Muscle layer of duodenum (tissue), 2 donors: ENCODE results near the gene STK31.
"Not testable (repeated sequence)": the region's sequence is repeated elsewhere in the genome, so short reads cannot be mapped to it uniquely, and the experiment has no call there.

Source experiments
- H3K27ac ChIP-seq: one replicate; pipeline ENCODE4 v1.7.0; 2013; ENCODE audit warnings: mild to moderate bottlenecking, low read length
- H3K27me3 ChIP-seq: one replicate; pipeline ENCODE4 v1.7.0; 2013; ENCODE audit warnings: low read depth, mild to moderate bottlenecking, control low read depth, low read length
- H3K36me3 ChIP-seq, 2 donors: one replicate each; pipeline ENCODE4 v1.7.0; 2013; ENCODE audit warnings: low read length in 2 of 2, control low read depth in 1 of 2, mild to moderate bottlenecking in 1 of 2; ENCODE audit not compliant: insufficient read depth in 2 of 2, control insufficient read depth in 1 of 2
- H3K4me1 ChIP-seq, 2 donors: one replicate each; pipeline ENCODE4 v1.7.0; 2013; ENCODE audit warnings: low read length in 2 of 2, mild to moderate bottlenecking in 2 of 2, control low read depth in 1 of 2, moderate library complexity in 1 of 2; ENCODE audit not compliant: insufficient read depth in 2 of 2, control insufficient read depth in 1 of 2
- H3K4me3 ChIP-seq, 2 donors: one replicate each; pipeline ENCODE4 v1.7.0; 2013; ENCODE audit warnings: low read length in 2 of 2, low read depth in 1 of 2, mild to moderate bottlenecking in 1 of 2
- H3K9me3 ChIP-seq, 2 donors: one replicate each; pipeline ENCODE4 v1.7.0; 2013; ENCODE audit warnings: low read length in 2 of 2, control low read depth in 1 of 2, mild to moderate bottlenecking in 1 of 2; ENCODE audit not compliant: control insufficient read depth in 1 of 2
- donor health status: healthy.

STK31 gene

DNA sequence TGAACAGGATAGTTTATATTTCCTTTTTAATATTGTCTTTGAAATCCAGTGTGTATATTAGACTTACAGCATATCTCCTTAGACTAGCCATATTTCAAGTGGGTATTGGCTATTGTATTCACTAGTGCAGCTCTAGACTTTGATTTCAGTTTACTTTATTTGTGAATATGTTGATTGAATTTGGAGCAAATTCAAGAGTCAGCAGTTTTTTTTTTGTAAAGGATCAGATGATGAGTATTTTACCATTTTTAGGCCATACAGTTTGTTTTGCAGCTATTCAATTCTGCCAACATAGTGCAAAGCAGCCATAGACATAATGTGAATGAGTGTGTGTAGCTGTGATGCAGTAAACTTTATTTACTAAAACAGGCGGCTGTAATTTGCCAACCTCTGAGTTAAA lies 4.6 kb downstream of the STK31 start:
- Histone ChIP-seq H3K4me1 (no peaks in the 10 kb centered on the region), H3K4me3 (no peak overlapping the region), H3K36me3 (no peaks in the 10 kb centered on the region), H3K27ac (no peak overlapping the region), H3K27me3 (no peaks in the 10 kb centered on the region), H3K9me3 (no peaks in the 10 kb centered on the region)

DNA sequence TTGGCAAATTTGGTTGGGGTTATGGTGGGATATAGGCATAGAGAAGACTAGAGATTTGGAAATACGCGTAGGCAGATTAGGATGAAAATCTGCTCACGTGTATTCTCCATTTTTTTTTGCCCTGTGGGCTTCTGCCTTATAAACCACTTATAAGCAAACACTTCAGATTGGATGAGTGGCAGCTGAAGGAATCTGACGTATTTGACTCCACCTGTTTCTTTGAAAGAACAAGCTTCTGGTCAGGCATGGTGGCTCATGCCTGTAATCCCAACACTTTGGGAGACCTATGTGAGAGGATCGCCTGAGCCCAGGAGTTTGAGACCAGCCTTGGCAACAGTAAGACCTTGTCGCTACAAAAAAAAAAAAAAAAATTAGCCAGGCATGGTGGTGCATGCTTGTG lies 5.1 kb downstream of the STK31 start:
- Histone ChIP-seq H3K27ac (no peak overlapping the region), H3K36me3 (no peaks in the 10 kb centered on the region), H3K9me3 (no peaks in the 10 kb centered on the region), H3K4me1 (no peaks in the 10 kb centered on the region), H3K4me3 (no peak overlapping the region), H3K27me3 (no peaks in the 10 kb centered on the region)

DNA sequence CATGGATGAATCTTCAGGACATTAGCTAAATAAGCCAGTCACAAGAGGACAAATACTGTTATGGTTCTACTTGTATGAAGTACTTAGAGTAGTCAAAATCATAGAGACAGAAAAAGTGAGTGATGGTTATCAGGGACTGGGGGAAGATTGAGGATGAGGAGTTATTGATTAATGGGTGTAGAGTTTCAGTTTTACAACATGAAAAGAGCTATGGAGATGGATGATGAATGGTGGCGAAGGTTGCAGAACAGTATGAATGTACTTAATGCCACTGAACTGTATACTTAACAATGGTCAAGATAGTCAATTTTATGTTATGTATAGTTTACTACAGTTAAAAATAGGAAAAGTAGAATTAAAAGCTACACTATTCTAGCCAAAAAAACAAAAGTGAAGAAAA lies 7.8 kb downstream of the STK31 start:
- no peaks in the 10 kb centered on the region for H3K27me3 ChIP-seq
- H3K9me3 ChIP-seq = no peaks in the 10 kb centered on the region
- H3K4me1 ChIP-seq = no peaks in the 10 kb centered on the region
- no peak overlapping the region for H3K27ac ChIP-seq
- H3K4me3 ChIP-seq = no peak overlapping the region
- H3K36me3 ChIP-seq = no peaks in the 10 kb centered on the region

DNA sequence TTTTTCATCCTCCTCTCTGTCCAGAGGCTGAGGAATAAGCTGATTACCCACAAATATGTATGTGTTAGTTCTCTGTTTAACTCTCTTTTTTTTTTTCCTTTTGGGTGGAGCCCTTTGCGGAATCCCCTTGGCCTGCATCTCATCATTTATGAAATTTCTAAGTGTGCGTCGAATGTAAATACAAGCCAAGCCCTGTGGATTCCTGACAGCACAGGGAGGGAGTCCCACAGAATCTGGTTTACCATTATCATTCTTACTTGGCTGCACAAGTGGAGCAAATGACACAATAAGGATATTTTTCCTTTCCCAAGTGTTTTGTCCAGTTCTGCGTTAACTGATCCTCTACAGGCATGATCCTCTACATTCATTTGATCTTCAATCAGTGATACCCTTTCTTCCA lies 11.4 kb downstream of the STK31 start:
- H3K27me3 ChIP-seq = no peaks in the 10 kb centered on the region
- H3K9me3 ChIP-seq = no peaks in the 10 kb centered on the region
- H3K4me3 ChIP-seq = no peak overlapping the region
- H3K27ac ChIP-seq = no peak overlapping the region
- H3K36me3 ChIP-seq = no peaks in the 10 kb centered on the region
- no peaks in the 10 kb centered on the region for H3K4me1 ChIP-seq

DNA sequence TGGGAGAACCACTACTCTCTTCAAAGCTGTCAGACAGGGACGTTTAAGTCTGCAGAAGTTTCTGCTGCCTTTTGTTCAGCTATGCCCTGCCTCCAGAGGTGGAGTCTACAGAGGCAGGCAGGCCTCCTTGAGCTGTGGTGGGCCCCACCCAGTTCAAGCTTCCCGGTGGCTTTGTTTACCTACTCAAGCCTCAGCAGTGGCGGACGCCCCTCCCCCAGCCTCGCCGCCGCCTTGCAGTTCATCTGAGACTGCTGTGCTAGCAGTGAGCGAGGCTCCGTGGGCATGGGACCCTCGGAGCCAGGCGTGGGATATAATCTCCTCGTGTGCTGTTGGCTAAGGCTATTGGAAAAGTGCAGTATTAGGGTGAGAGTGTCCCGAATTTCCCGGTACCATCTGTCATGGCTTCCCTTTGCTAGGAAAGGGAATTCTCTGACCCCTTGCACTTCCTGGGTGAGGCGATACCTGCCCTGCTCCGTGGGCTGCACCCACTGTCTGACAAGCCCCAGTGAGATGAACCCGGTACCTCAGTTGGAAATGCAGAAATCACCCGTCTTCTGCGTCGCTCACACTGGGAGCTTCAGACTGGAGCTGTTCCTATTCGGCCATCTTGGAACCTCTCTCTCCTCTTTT lies 12.7 kb downstream of the STK31 start:
- H3K4me3 ChIP-seq, H3K27me3 ChIP-seq, H3K36me3 ChIP-seq, H3K4me1 ChIP-seq, H3K27ac ChIP-seq, H3K9me3 ChIP-seq: not testable (repeated sequence)

DNA sequence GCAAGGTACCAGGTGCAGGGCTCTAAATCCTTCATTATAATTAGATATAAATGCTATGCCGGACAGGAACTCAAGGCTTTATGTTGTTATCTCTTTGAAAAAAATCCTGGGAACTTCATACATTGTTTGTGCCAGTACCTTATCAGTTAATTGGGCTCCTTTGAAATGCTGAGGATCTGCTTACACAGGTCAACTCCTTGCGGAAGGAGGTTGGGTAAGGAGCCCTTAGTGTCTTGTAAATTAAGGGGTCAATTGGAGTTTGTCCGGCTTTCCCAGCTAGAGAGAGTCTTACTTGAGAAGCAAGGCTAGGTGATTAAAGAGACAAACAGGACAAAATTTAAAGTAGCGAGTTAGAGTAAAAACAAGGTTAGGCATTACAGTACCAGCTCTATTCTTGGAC lies 14.1 kb downstream of the STK31 start:
- H3K27ac ChIP-seq, H3K36me3 ChIP-seq, H3K27me3 ChIP-seq, H3K4me3 ChIP-seq, H3K4me1 ChIP-seq, H3K9me3 ChIP-seq: not testable (repeated sequence)

DNA sequence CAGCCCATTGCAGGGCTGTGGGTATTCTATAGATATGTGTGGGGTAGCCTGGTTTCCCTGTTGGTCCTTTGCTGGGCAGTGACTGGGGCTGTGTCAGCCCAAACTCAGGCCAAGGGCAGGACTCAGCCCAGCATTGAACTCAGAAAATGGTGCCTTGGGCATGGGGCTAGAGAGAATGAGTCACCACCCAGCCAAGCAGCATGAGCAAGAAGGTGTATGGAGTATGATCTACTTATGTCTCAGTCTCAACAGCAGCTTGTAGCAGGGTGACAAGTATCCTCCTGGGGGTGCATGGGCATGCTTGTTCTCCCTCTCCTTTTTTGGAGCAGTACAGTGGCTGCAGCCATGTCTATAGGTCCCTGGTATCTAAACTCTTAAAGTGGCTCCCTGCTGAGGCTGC lies 32.0 kb downstream of the STK31 start:
- Histone ChIP-seq H3K4me1 (no peaks in the 10 kb centered on the region), H3K4me3 (no peak overlapping the region), H3K36me3 (no peaks in the 10 kb centered on the region), H3K27me3 (no peaks in the 10 kb centered on the region), H3K9me3 (peaks cover 3 to 34% of the 10 kb centered on the region in 2 donors), H3K27ac (no peak overlapping the region)

DNA sequence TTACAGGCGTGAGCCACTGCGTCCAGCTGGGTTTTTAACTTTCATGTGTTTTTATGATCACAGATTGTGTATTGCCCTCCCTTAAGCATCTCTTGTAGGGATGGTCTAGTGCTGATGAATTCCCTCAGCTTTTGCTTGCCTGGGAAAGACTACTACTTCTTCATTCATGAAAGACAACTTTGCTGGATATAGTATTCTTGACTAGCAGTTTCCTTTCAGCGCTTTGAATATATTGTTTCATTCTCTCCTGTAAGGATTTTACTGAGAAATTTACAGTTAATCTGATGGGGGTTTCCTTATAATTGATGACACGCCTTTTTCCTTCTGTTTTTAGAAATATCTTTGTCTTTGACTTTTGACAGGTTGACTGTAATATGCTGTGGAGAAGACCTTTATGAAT lies 33.2 kb downstream of the STK31 start:
- no peak overlapping the region for H3K27ac ChIP-seq
- peaks cover 3 to 34% of the 10 kb centered on the region in 2 donors for H3K9me3 ChIP-seq
- no peaks in the 10 kb centered on the region for H3K4me1 ChIP-seq

DNA sequence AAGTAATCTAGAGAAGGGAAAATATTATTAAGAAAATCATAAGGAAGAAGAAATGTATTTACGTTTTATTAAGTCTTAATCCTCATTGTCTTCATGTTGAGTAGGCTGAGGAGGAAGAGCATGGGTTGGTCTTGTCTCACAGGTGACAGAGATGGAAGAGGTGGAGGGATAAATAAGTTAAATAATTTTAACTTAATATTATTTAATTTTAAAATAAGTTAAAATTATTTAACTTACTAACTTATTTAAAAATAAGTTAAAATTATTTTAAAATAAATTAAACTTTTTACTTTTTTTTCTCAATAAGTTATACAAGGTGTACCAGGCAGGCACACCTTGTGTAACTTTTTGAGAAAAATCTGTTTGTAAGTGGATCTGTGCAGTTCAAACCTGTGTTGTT lies 36.6 kb downstream of the STK31 start:
- Histone ChIP-seq H3K27me3 (no peaks in the 10 kb centered on the region), H3K27ac (no peak overlapping the region), H3K9me3 (peaks cover 3 to 29% of the 10 kb centered on the region in 2 donors), H3K36me3 (no peaks in the 10 kb centered on the region), H3K4me1 (no peaks in the 10 kb centered on the region), H3K4me3 (no peak overlapping the region)

More for the DNA sequence above, 33.2 kb downstream of the STK31 start:
- H3K4me3 ChIP-seq = no peak overlapping the region
- H3K27me3 ChIP-seq = no peaks in the 10 kb centered on the region
- H3K36me3 ChIP-seq = no peaks in the 10 kb centered on the region

DNA sequence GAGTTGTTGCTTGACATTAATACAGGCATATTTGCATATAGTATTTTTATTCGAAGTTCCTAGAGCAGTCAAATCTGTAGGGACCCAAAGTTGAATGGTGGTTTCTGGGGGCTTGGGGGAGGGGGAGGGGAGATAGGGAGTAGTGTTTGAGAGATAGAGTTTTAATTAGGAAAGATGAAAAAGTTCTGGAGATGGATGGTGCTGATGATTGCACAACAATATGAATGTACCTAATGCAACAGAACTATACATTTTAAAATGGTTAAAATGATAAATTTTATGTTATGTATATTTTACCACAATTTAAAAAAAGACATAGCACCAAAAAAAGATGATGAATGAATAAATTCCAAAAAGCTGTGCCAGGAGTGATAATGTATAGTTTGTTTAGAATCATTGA lies 41.8 kb downstream of the STK31 start:
- Histone ChIP-seq H3K36me3 (no peaks in the 10 kb centered on the region), H3K4me1 (no peaks in the 10 kb centered on the region), H3K4me3 (no peak overlapping the region), H3K27me3 (no peaks in the 10 kb centered on the region), H3K9me3 (no peaks in the 10 kb centered on the region), H3K27ac (no peak overlapping the region)

DNA sequence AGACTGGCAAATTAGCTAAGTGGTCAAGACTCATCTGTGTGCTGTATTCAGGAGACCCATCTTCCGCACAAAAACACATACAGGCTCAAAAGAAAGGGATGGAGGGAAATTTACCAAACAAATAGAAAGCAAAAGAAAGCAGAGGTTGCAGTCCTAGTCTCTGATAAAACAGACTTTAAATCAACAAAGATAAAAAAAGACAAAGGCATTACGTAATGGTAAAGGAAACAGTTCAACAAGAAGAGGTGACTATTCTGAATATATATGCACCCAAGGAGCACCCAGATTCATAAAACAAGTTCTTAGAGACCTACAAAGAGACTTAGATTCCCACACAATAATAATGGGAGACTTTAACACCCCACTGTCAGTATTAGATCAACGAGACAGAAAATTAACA lies 48.8 kb downstream of the STK31 start:
- H3K4me1 ChIP-seq = not testable (repeated sequence)

DNA sequence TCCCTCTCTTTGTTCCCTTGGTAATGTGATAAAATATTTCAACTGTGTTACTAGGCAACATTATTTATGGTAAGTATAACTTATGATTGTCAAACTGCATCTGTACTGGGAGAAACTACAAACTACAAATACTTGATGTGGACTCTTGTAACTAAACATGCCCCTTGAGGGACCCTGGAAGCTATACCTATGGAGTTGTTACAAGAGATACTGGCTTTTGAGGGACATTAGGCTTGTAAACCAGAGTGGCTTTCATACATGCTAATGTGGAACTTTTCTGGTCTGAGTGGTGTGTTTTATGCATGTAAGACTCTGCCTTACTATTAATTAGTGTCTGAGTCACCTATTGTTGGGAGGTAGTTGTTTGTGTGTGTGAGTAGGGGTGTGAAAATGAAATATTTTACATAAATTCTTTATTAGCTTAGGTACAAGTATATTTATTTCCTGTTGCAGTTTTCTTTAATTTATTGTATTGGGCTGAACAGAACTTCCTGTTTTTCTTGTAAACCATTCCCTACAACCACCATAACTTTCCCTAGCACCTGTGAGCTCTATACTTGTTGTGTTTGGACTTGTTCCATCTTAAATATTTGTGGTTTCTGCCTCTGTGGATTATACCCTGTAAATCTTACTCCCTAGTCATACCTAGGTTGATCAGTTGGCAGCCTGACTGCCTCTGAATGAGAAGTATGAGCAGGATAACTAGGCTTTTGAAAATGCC lies 49.8 kb downstream of the STK31 start:
- H3K27ac ChIP-seq = no peak overlapping the region
- H3K27me3 ChIP-seq = no peaks in the 10 kb centered on the region
- no peaks in the 10 kb centered on the region for H3K36me3 ChIP-seq
- H3K9me3 ChIP-seq = no peaks in the 10 kb centered on the region
- H3K4me1 ChIP-seq = no peaks in the 10 kb centered on the region
- H3K4me3 ChIP-seq = no peak overlapping the region

More for the DNA sequence above, 48.8 kb downstream of the STK31 start:
- not testable (repeated sequence) for H3K9me3 ChIP-seq, H3K36me3 ChIP-seq, H3K27ac ChIP-seq, H3K27me3 ChIP-seq, H3K4me3 ChIP-seq
